Prostate gland (tissue), 2 donors: ENCODE results near the gene MYZAP.
A peak's percentile ranks its signal among the peaks of the same experiment; 100 is the strongest.

Experiments
- CTCF ChIP-seq, 4 experiments: fragments of 200-600 bp in 2 of 4; fragments of 450-650 bp in 2 of 4; sonication (generic) in 2 of 4; IDR thresholded peaks; 1 replicate in 3 of 4; 2 replicates in 1 of 4; pipeline ENCODE4 v1.5.1; 2016 to 2019; ENCODE audit warnings: antibody characterized with exemption in 4 of 4, mild to moderate bottlenecking in 2 of 4, moderate library complexity in 2 of 4
- POLR2AphosphoS5 ChIP-seq: sonication (generic); formaldehyde crosslinking; IDR thresholded peaks from one replicate; pipeline ENCODE4 v1.6.1; 2017; ENCODE audit warnings: antibody characterized with exemption

DNA sequence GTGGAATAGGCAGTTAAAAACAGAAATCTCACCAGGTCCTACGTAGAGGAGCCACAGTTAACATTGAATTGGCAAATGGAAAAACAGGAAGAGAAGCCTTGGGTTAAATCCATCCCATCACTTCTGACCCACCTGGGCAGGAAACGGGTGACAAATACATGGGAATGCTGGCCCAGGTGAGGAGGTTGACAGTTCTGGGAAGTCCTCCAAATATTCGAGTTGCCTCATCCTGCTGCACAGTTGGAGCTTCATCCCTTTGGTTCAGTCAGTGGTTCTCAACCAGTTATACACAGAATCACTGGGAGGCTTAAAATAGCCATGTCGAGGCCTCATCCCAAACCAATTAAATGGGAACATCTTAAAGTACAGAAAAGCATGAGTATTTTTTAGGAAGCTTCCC is 5.3 kb downstream of the MYZAP start:
- TF ChIP-seq POLR2AphosphoS5 (peak; percentile 74), CTCF (IDR thresholded peaks at IDR 0.05) (no peak)
